Activated T-helper 1 cell treated with anti-CD3 and anti-CD28 coated beads, Interleukin-12 subunit alpha, Interleukin-12 subunit beta, Interleukin-2, Interleukin-4 antibody, amounts not matched to agents 30 ng/mL and 10 ng/mL and 1 ng/mL, durations not matched to agents 14 hours and 24 hours and 36 hours (primary cell): ENCODE measurements around the gene CYP19A1. TPM values are rescaled to one million over a fixed set of nuclear protein-coding genes. Genes with fewer than 3 reads are reported as not detected.
"Not testable (repeated sequence)": the region's sequence is repeated elsewhere in the genome, so short reads cannot be mapped to it uniquely, and the experiment has no call there.

Source experiments
- DNase-seq: peaks from one replicate; pipeline ENCODE4 v3.0.0; 2021; ENCODE audit warnings: low spot score
- H3K27ac Mint-ChIP-seq: one replicate; pipeline ENCODE4 v1.8.0; 2021; ENCODE audit warnings: mild to moderate bottlenecking, mixed read lengths
- H3K27me3 Mint-ChIP-seq: one replicate; pipeline ENCODE4 v1.8.0; 2022; ENCODE audit warnings: mild to moderate bottlenecking, moderate library complexity, mixed read lengths; ENCODE audit not compliant: insufficient read depth
- H3K36me3 Mint-ChIP-seq: one replicate; pipeline ENCODE4 v1.8.0; 2021; ENCODE audit warnings: low read depth, mixed read lengths
- H3K4me1 Mint-ChIP-seq: one replicate; pipeline ENCODE4 v1.8.0; 2021; ENCODE audit warnings: low read depth, mixed read lengths
- H3K4me3 Mint-ChIP-seq: one replicate; pipeline ENCODE4 v1.8.0; 2021; ENCODE audit warnings: mild to moderate bottlenecking, moderate library complexity, mixed read lengths
- H3K9me3 Mint-ChIP-seq: one replicate; pipeline ENCODE4 v1.8.0; 2021; ENCODE audit warnings: mixed read lengths
- intact Hi-C: fragments of 100-400 bp; cut with micrococcal nuclease; formaldehyde crosslinking; loops from one replicate; pipeline ENCODE4 v1.15.1; 2024
- total RNA-seq: library from RNA; stranded (reverse); gene quantifications from 2 replicates; pipeline ENCODE4 v1.2.3, GENCODE V29; 2022

The CYP19A1 gene
- total RNA-seq, 1 donor from 2014 or later = 0.23 TPM

GRCh38 chr15:51270706-51271105, 67.7 kb downstream of the CYP19A1 start:
- peaks cover 33% of the 10 kb centered on the region for H3K27me3 Mint-ChIP-seq
- intact Hi-C loops = no loop called here
- no peak overlapping the region for H3K27ac Mint-ChIP-seq
- DNase-seq = no peak
- H3K4me1 Mint-ChIP-seq = peaks cover 9% of the 10 kb centered on the region
- H3K9me3 Mint-ChIP-seq = no peaks in the 10 kb centered on the region
- no peaks in the 10 kb centered on the region for H3K36me3 Mint-ChIP-seq
- H3K4me3 Mint-ChIP-seq = no peak overlapping the region

- H3K27ac Mint-ChIP-seq = no peak overlapping the region
- no peaks in the 10 kb centered on the region for H3K9me3 Mint-ChIP-seq
- H3K27me3 Mint-ChIP-seq = peaks cover 36% of the 10 kb centered on the region
- no peak for DNase-seq
- no peaks in the 10 kb centered on the region for H3K36me3 Mint-ChIP-seq
- H3K4me3 Mint-ChIP-seq = no peak overlapping the region
- H3K4me1 Mint-ChIP-seq = peaks cover 9% of the 10 kb centered on the region
- intact Hi-C loops = no loop called here
Observed at GRCh38 chr15:51269496-51269895, 68.9 kb downstream of the CYP19A1 start.

GRCh38 chr15:51267703-51268083, 70.7 kb downstream of the CYP19A1 start:
- Mint-ChIP-seq H3K36me3 (no peaks in the 10 kb centered on the region), H3K4me3 (no peak overlapping the region), H3K9me3 (no peaks in the 10 kb centered on the region), H3K27ac (no peak overlapping the region), H3K27me3 (peaks cover 34% of the 10 kb centered on the region), H3K4me1 (peaks cover 9% of the 10 kb centered on the region)
- no peak for DNase-seq
- intact Hi-C loops = no loop called here

GRCh38 chr15:51267051-51267702, 71.2 kb downstream of the CYP19A1 start:
- Mint-ChIP-seq H3K4me1 (peaks cover 9% of the 10 kb centered on the region), H3K9me3 (no peaks in the 10 kb centered on the region), H3K27ac (no peak overlapping the region), H3K4me3 (no peak overlapping the region), H3K27me3 (peaks cover 34% of the 10 kb centered on the region), H3K36me3 (no peaks in the 10 kb centered on the region)
- no peak for DNase-seq
- intact Hi-C loops = no loop called here

GRCh38 chr15:51266656-51267050, 71.7 kb downstream of the CYP19A1 start:
- H3K27ac Mint-ChIP-seq = no peak overlapping the region
- peaks cover 34% of the 10 kb centered on the region for H3K27me3 Mint-ChIP-seq

GRCh38 chr15:51265037-51265555, 73.3 kb downstream of the CYP19A1 start:
- Mint-ChIP-seq H3K4me1 (peaks cover 9% of the 10 kb centered on the region), H3K27ac (no peak overlapping the region), H3K27me3 (peaks cover 34% of the 10 kb centered on the region), H3K9me3 (peaks cover 3% of the 10 kb centered on the region), H3K4me3 (no peak overlapping the region), H3K36me3 (no peaks in the 10 kb centered on the region)
- DNase-seq = no peak
- intact Hi-C loops = no loop called here

More at GRCh38 chr15:51266656-51267050, 71.7 kb downstream of the CYP19A1 start:
- no peaks in the 10 kb centered on the region for H3K9me3 Mint-ChIP-seq
- intact Hi-C loops = no loop called here
- peaks cover 9% of the 10 kb centered on the region for H3K4me1 Mint-ChIP-seq
- no peak overlapping the region for H3K4me3 Mint-ChIP-seq
- no peak for DNase-seq
- no peaks in the 10 kb centered on the region for H3K36me3 Mint-ChIP-seq

GRCh38 chr15:51263726-51264125, 74.7 kb downstream of the CYP19A1 start:
- DNase-seq = no peak
- intact Hi-C loops = no loop called here
- Mint-ChIP-seq H3K4me3 (no peak overlapping the region), H3K27ac (no peak overlapping the region), H3K36me3 (no peaks in the 10 kb centered on the region), H3K27me3 (peaks cover 26% of the 10 kb centered on the region), H3K4me1 (peaks cover 9% of the 10 kb centered on the region), H3K9me3 (peaks cover 3% of the 10 kb centered on the region)

- intact Hi-C loops = no loop called here
- H3K27ac Mint-ChIP-seq = no peak overlapping the region
- H3K36me3 Mint-ChIP-seq = no peaks in the 10 kb centered on the region
- H3K4me1 Mint-ChIP-seq = peaks cover 6% of the 10 kb centered on the region
- H3K4me3 Mint-ChIP-seq = no peak overlapping the region
- peaks cover 21% of the 10 kb centered on the region for H3K27me3 Mint-ChIP-seq
- peaks cover 3% of the 10 kb centered on the region for H3K9me3 Mint-ChIP-seq
- no peak for DNase-seq
Observed at GRCh38 chr15:51263116-51263515, 75.3 kb downstream of the CYP19A1 start.

- intact Hi-C loops = no loop called here
- no peaks in the 10 kb centered on the region for H3K36me3 Mint-ChIP-seq
- H3K27ac Mint-ChIP-seq = no peak overlapping the region
- peaks cover 3% of the 10 kb centered on the region for H3K9me3 Mint-ChIP-seq
- peaks cover 17% of the 10 kb centered on the region for H3K27me3 Mint-ChIP-seq
- H3K4me3 Mint-ChIP-seq = no peak overlapping the region
- no peak for DNase-seq
- no peaks in the 10 kb centered on the region for H3K4me1 Mint-ChIP-seq
Observed at GRCh38 chr15:51262463-51262862, 75.9 kb downstream of the CYP19A1 start.

- H3K4me3 Mint-ChIP-seq, H3K9me3 Mint-ChIP-seq, H3K36me3 Mint-ChIP-seq, H3K4me1 Mint-ChIP-seq, H3K27ac Mint-ChIP-seq, intact Hi-C loops, DNase-seq, H3K27me3 Mint-ChIP-seq: not testable (repeated sequence)
Observed at GRCh38 chr15:51261113-51261512, 77.3 kb downstream of the CYP19A1 start.

GRCh38 chr15:51260202-51260601, 78.2 kb downstream of the CYP19A1 start:
- Mint-ChIP-seq H3K4me1 (no peaks in the 10 kb centered on the region), H3K27me3 (no peaks in the 10 kb centered on the region), H3K27ac (no peak overlapping the region), H3K4me3 (no peak overlapping the region), H3K9me3 (peaks cover 3% of the 10 kb centered on the region), H3K36me3 (no peaks in the 10 kb centered on the region)
- intact Hi-C loops = no loop called here
- DNase-seq = no peak

GRCh38 chr15:51255533-51255932, 82.9 kb downstream of the CYP19A1 start:
- H3K9me3 Mint-ChIP-seq = no peaks in the 10 kb centered on the region
- H3K27ac Mint-ChIP-seq = no peak overlapping the region
- H3K4me3 Mint-ChIP-seq = no peak overlapping the region
- no peaks in the 10 kb centered on the region for H3K4me1 Mint-ChIP-seq
- peaks cover 10% of the 10 kb centered on the region for H3K27me3 Mint-ChIP-seq
- H3K36me3 Mint-ChIP-seq = no peaks in the 10 kb centered on the region
- intact Hi-C loops = no loop called here
- DNase-seq = no peak

- Mint-ChIP-seq H3K4me3 (no peak overlapping the region), H3K27me3 (peaks cover 13% of the 10 kb centered on the region), H3K36me3 (no peaks in the 10 kb centered on the region), H3K9me3 (no peaks in the 10 kb centered on the region), H3K27ac (no peak overlapping the region), H3K4me1 (no peaks in the 10 kb centered on the region)
- intact Hi-C loops = no loop called here
- no peak for DNase-seq
Observed at GRCh38 chr15:51253366-51253765, 85.0 kb downstream of the CYP19A1 start.

GRCh38 chr15:51252671-51253070, 85.7 kb downstream of the CYP19A1 start:
- intact Hi-C loops = no loop called here
- no peaks in the 10 kb centered on the region for H3K9me3 Mint-ChIP-seq
- peaks cover 15% of the 10 kb centered on the region for H3K27me3 Mint-ChIP-seq
- no peak overlapping the region for H3K27ac Mint-ChIP-seq
- H3K36me3 Mint-ChIP-seq = no peaks in the 10 kb centered on the region
- no peaks in the 10 kb centered on the region for H3K4me1 Mint-ChIP-seq
- DNase-seq = no peak
- no peak overlapping the region for H3K4me3 Mint-ChIP-seq
